ENCODE data around the gene GRIN1.

GRIN1 gene

DNA sequence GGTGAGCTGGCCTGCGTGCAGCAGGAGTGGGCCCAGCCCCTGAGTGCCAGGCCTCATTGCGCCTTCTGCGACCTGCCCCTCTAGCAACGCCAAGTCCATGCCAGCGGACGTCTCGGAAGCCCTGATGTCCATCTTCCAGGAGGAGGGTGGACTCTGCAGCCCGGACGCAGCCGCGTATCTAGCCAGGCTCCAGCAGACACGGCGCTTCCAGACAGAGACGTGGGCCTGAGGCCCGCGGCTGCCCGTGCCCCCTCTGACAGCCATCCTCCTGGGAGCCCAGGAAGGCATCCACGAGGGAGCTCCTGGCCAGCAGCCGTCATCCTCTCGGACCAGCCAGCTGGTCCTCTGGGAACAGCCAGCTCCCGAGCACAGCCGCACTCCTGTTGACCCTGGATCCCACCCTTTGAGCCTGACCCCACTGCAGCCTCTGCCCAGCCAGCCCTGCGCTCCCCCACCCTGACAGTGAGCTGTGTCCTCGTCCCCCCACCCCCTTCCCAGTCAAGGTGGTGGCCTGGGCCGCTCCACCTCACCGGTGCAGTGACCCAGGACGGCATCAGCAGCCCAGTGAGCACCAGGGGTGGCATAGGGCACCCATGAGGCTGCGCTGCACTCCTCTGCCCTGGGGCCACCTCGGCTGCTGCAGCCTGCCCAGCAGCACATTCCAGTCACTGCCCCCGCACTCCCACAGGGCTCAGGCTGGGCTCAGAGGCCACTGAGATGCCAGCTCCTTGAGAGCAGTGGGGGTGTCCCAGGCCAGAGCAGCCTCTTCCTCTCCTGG, 77.4 kb downstream of the GRIN1 start:
- no peak for DNase-seq (ENCODE audit: insufficient read length, low spot score)
- TF ChIP-seq, protein P1, sequence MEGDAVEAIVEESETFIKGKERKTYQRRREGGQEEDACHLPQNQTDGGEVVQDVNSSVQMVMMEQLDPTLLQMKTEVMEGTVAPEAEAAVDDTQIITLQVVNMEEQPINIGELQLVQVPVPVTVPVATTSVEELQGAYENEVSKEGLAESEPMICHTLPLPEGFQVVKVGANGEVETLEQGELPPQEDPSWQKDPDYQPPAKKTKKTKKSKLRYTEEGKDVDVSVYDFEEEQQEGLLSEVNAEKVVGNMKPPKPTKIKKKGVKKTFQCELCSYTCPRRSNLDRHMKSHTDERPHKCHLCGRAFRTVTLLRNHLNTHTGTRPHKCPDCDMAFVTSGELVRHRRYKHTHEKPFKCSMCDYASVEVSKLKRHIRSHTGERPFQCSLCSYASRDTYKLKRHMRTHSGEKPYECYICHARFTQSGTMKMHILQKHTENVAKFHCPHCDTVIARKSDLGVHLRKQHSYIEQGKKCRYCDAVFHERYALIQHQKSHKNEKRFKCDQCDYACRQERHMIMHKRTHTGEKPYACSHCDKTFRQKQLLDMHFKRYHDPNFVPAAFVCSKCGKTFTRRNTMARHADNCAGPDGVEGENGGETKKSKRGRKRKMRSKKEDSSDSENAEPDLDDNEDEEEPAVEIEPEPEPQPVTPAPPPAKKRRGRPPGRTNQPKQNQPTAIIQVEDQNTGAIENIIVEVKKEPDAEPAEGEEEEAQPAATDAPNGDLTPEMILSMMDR (IDR thresholded peaks at IDR 0.05; ENCODE audit: insufficient read depth, missing control alignments), result no peak
- no peak for FAIRE-seq

DNA sequence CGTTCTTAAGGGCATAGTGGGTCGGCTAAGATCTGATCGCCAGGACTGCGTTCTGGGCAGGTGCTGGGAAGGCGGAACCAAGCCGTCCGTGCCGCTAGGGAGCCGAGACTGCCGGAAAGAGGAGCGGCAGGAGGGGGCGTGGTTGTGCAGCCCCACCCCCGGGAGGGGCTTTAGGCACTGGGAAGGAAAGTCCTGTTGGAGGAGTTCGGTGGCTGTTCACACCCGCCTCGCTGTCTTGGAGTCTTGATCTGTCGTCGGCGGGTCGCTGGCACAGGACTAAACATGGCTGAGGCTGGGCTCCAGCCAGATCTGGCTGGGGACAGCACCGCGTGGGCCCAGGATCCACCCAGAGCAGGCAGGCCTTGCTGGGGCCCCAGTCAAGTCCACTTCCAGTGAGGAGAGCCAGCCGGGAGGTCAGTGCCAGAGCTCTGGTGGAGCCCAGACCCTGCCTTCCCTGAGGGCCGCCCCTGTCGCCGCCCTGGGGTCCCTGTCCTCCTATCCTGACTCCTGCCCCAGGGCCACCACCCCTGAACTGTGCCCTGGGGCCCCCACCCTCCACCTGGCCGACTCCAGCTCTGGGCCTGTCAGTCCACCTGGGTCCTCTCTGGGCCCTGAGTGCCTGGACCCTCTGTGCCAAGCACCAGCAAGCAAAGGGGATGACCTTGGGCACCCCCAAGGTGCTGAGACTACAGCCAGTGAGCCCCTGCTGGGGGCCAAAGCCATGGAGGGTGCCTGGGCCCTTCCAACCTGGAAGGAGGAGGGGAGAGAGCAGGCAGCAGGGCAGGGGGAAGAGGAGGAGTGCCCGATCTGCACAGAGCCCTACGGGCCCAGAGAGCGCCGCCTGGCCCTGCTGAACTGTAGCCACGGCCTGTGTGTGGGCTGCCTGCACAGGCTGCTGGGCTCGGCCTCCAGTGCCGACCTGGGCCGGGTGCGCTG, 78.6 kb downstream of the GRIN1 start:
- no peak for DNase-seq (ENCODE audit: insufficient read length, low spot score)
- no peak for FAIRE-seq
- TF ChIP-seq, protein P1 (IDR thresholded peaks at IDR 0.05; ENCODE audit: insufficient read depth, missing control alignments), result no peak

DNA sequence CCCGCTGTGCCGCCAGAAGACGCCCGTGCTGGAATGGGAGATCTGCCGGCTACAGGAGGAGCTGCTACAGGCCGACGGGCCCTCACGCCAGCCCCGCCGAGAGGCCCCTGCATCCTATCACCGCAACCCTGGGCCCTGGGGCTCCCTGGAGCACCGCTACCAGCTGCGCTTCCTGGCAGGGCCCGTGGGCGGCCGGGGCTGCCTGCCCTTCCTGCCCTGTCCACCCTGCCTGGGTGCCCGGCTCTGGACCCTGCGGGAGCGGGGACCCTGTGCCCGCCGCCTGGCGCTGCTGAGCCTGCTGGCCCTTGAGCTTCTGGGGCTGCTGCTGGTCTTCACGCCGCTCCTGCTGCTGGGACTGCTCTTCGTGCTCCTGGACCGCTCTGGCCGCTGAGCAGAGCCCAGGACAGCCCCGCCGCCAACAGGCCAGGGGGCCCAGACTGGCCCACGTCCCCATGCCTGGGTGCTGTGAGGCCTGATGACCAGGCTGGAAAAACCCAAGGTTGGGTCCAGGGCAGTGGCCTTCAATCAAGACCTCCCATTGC, 79.3 kb downstream of the GRIN1 start:
- TF ChIP-seq, protein P1 (IDR thresholded peaks at IDR 0.05; ENCODE audit: insufficient read depth, missing control alignments), result no peak
- DNase-seq (ENCODE audit: insufficient read length, low spot score) (no peak), FAIRE-seq (no peak)

Data from D721Med (cell line).